SH-SY5Y (cell line): ENCODE results near the gene PTMS.

Source experiments
- GATA2 ChIP-seq: IDR thresholded peaks from 2 replicates; pipeline ENCODE4 v1.6.1; 2011; ENCODE audit warnings: mild to moderate bottlenecking, low read depth, low read length
- GATA3 ChIP-seq: IDR thresholded peaks from 2 replicates; pipeline ENCODE4 v1.6.1; 2011; ENCODE audit warnings: low read depth, mild to moderate bottlenecking, low read length, moderate library complexity

DNA sequence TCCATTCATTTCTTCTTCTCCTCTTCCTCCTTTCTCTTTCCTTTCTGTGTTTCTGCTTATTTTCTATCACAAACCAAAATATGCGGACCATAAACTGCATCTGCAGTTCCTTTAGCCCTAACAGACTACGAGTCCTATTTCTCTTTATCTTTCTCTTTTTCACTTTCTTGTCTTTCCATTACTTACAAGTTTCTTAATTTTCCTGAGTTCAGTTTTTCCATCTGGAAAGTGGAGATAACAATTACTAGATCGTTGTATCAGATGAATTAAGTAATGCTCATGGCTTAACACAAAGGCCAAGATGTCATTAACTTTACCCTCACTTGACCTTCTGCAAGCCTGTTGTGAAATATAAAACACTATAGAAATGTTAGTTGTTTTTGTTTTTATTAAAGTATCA is 43.3 kb upstream of the PTMS start:
- TF ChIP-seq GATA2 (no peak), GATA3 (no peak)
